Fibroblast of villous mesenchyme (primary cell): ENCODE data around the gene SUPT4H1. TPM values are rescaled to one million over a fixed set of nuclear protein-coding genes. Genes with fewer than 3 reads are reported as not detected.

Experiments
- DNase-seq: peaks from one replicate; pipeline ENCODE4 v3.0.0-alpha.2; 2010; ENCODE audit warnings: low read depth
- H3K4me3 ChIP-seq: 2 replicates; pipeline ENCODE4 v1.5.1; 2011; ENCODE audit warnings: low read depth, mild to moderate bottlenecking, low read length
- total RNA-seq: library from RNA; depleted of rRNA; stranded (reverse); fragments of >200 nt; gene quantifications from 2 replicates; pipeline ENCODE4 v1.2.3, GENCODE V29; 2012
- TF ChIP-seq, protein P1 (sequence below): IDR thresholded peaks from 2 replicates; pipeline ENCODE4 v1.5.1; 2012; ENCODE audit warnings: low read depth, mild to moderate bottlenecking, low read length; ENCODE audit not compliant: insufficient read depth

SUPT4H1 gene
- total RNA-seq, 1 donor, result 34.5 TPM

DNA sequence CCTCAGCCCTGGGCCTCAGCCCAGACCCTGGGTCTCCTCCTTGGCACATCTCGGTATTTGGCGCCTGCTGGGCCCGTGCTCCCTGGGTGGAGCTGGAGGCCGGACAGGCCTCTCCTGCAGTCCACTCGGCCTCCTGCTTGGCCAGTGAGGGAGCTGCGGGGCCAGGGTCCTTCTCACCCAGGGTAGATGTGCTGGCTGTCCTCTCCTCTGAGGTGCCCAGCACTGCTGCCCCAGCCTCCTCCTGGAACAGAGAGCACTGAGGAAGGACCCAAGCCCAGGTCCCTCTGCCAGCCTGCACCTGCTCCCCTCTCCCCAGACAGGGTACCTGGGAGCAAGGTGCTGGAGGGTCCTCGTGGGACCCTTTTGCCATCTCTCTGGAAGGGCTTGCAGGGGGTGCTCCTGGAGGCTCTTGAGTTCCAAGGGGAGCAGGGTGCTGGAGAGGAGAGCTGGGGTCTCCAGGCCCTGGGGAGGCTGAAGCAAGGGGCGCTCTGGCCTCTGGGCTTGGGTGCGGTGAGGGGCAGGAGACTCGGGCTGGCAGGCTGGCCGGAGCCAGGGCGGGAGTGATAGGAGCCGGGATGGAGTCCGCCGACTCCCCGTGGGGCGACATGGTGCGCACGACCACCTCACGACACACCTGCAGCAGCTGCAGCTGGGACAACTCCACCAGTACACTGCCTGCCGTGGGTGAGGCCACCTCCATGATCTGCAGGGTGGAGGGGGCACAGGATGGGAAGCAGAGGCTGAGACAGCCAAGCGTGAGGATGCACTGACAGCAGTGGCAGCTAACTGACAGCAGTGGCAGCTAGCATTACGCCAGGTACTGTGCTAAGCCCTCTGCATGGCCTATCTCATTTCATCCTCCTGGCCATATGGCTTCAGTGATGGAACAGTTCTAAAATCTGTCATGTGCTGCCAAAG, 41.2 kb downstream of the SUPT4H1 start:
- no peak for DNase-seq
- TF ChIP-seq, protein P1, sequence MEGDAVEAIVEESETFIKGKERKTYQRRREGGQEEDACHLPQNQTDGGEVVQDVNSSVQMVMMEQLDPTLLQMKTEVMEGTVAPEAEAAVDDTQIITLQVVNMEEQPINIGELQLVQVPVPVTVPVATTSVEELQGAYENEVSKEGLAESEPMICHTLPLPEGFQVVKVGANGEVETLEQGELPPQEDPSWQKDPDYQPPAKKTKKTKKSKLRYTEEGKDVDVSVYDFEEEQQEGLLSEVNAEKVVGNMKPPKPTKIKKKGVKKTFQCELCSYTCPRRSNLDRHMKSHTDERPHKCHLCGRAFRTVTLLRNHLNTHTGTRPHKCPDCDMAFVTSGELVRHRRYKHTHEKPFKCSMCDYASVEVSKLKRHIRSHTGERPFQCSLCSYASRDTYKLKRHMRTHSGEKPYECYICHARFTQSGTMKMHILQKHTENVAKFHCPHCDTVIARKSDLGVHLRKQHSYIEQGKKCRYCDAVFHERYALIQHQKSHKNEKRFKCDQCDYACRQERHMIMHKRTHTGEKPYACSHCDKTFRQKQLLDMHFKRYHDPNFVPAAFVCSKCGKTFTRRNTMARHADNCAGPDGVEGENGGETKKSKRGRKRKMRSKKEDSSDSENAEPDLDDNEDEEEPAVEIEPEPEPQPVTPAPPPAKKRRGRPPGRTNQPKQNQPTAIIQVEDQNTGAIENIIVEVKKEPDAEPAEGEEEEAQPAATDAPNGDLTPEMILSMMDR, result no peak
- no peak overlapping the region for H3K4me3 ChIP-seq

DNA sequence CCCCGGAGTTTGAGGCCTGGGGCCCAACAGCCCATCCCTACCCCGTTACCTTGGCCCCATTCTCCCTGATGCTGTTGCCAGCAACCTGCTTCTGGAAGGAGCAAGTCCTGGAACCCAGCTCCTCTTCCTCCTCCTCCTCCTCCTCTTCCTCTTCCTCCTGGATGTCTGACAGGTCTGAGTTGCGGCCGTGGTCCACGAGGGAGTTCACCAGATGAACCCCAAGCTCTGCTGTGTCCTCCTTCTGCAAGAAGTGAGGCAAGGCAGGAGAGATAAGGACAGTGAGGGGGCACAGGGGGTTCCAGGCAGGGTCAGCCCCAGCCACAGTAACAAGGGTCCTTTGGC, 42.1 kb downstream of the SUPT4H1 start:
- DNase-seq, result no peak
- TF ChIP-seq, protein P1, result no peak
- H3K4me3 ChIP-seq, result no peak overlapping the region

DNA sequence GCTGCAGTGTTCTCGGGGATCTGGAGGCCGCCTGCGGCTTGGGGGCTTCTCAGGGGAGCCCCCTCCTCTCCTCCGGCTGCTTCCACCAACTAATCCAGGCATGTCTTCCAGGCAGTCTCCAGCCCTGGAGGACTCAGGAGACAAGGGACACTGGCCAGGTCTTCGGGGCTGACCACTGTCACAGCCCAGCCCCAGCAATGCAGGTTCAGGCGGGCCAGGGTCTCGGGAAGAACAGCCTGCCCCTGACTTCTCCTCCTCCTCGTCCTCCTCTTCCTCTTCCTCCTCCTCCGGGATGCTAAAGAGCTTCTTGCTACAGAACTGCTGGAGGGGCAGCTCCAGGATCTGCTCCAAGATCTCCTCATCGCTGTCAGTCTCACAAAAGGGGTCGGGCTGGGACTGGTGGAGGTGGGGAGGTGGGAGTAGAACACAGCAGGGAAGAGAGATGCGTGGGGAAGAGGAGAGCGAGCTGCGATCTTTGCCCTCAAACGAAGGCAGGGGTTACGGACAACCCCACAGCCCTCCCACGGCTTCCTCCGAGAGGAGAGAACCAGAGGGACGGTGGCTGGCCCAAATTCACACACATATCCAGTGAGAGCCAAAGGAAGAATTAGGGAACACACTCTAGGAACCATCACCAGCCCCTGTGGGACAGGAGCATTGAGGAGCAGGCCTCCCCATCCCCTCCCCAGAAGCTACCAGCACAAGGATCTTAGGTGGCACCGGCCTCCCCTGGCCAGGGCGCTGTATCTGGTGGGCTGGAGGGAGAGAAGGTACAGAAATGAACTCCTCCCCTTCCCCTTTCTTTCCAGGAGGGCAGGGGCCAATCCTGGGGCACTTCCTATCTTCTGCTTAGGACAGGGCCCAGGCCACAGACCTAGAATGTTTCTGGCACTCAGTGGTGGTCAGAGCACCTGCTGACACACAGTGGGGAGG, 42.8 kb downstream of the SUPT4H1 start:
- TF ChIP-seq, protein P1, result no peak
- H3K4me3 ChIP-seq, result no peak overlapping the region
- no peak for DNase-seq

DNA sequence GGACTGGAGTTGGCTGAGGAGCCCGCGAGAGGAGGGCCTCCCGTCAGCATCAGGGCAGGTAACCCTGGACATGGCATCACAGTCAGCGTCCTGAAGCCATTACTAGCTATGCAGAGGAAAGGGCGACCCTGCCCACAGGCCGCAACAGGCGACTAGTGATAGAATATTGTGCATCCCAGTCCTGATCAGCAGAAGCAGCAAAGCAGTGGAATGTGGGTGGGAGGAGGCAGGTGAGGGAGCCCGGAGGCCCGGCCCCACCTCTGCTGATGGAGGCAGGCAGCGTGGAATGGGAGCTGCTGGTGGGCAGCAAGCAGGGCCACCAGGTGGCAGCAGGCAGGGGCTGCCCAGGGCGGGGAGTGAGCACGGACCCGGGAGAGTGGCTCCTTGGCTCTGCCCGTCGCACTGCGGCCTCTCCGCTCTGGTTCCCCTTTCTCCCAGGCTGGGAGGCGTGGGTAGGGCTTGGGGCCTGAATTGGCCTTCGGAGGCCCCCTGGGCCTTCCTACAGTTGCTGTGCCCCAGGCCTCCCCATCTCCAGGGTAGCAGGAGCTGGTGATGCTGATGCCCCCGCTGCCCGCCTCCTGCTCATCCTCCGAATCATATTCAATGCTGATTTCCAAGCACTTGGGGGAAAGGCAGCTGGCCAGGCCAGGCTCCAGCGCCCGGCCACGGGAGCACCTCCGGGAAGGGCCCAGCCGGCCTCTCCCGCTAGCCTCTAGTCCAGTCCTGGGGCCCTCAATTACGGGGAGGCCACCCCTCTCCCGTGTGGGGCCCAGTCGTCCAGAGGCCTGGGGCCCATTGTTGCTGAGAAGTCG, 43.6 kb downstream of the SUPT4H1 start:
- no peak for DNase-seq
- TF ChIP-seq, protein P1, result no peak
- no peak overlapping the region for H3K4me3 ChIP-seq

DNA sequence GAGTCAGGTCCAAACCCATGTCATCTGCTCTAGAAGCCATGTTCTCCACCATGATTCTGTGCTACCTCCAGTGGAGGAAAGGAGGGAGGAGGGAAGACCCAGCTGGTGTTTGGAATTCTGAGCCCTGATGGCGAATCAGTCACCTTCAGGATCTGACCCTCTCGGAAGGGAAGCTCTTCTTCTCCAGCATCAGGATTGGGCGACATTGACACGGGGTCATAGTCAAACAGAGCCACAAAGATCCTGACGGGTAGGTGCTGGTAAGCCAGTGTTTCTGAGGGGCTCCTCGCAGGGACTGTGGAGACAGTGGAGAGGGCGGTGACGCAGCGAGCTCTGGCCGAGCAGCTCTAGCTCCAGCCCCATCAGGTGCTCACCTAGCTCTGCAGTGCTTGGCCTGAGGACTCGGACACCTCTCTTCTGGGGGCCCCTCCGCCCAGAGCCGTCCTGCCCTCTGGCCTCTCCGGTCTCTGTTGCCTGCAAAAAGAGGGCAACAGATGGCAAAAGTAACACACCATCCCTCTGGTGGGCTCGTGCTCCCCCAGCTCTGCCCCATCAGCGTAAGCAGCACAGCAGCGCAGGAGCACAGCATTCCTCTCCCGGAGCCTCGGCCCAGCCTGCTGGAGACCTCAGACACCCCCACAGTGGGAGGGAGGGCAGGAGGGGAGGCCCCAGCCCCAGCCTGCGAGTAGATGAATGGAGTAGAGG, 44.4 kb downstream of the SUPT4H1 start:
- TF ChIP-seq, protein P1, result no peak
- DNase-seq, result no peak
- H3K4me3 ChIP-seq, result no peak overlapping the region
